ENCODE measurements around the gene MYO5B. TPM values are rescaled to one million over a fixed set of nuclear protein-coding genes. Genes with fewer than 3 reads are reported as not detected.

MYO5B gene
- polyA plus RNA-seq, 1 donor (not counting 4 experiments of a cell fraction or from before 2014, with no cell fraction given), result 6.8 TPM

GRCh38 chr18:50076277-50076676 is 118.7 kb downstream of the MYO5B start:
- H3K4me3 ChIP-seq (ENCODE audit: control insufficient read depth in 2 of 3, extremely low read depth in 1 of 3, insufficient read depth in 2 of 3, low read depth in 1 of 3, low read length in 3 of 3), result no peak overlapping the region
- no peaks in the 10 kb centered on the region for H3K9me1 ChIP-seq (ENCODE audit: control insufficient read depth, extremely low read depth, insufficient read depth, low read length)
- no peak overlapping the region for H3K9ac ChIP-seq (ENCODE audit: control insufficient read depth, extremely low read depth, insufficient read depth, low read length)
- no peak for DNase-seq (ENCODE audit: low read depth, low spot score)
- no peak overlapping the region for H3K4me2 ChIP-seq (ENCODE audit: control insufficient read depth, extremely low read depth, insufficient read depth, low read depth, low read length)
- no peaks in the 10 kb centered on the region for H3K9me3 ChIP-seq (ENCODE audit: control insufficient read depth, low read depth, low read length)
- no peaks in the 10 kb centered on the region for H4K20me1 ChIP-seq (ENCODE audit: control insufficient read depth, extremely low read depth, insufficient read depth, low read length)
- no peaks in the 10 kb centered on the region for H3K36me3 ChIP-seq (ENCODE audit: control insufficient read depth in 2 of 2, extremely low read depth in 1 of 2, insufficient read depth in 2 of 2, low read length in 2 of 2)
- dilution Hi-C loops (cut with MboI; ENCODE audit: extremely low pct_ligation_motif_present, low sequenced_read_pairs), result no loop called here
- no peaks in the 10 kb centered on the region for H3K79me2 ChIP-seq (ENCODE audit: control insufficient read depth, insufficient read depth, low read length)
- peaks cover 11% of the 10 kb centered on the region for H3K27me3 ChIP-seq (ENCODE audit: control insufficient read depth, extremely low read depth, insufficient read depth, low read length)
- TF ChIP-seq CTCF (optimal IDR thresholded peaks at IDR 0.05 in 1 of 3, IDR thresholded peaks at IDR 0.05 in 1 of 3, conservative IDR thresholded peaks at IDR 0.05 in 1 of 3; ENCODE audit: extremely low read depth in 1 of 3, insufficient read depth in 2 of 3, low read length in 3 of 3), result no peak
- TF ChIP-seq EZH2 (IDR thresholded peaks at IDR 0.05; ENCODE audit: low read length), result no peak
- no peak for FAIRE-seq
- no peak overlapping the region for H3K27ac ChIP-seq (ENCODE audit: control insufficient read depth, insufficient read depth, low read length)
- peaks cover 11% of the 10 kb centered on the region for H3K4me1 ChIP-seq (ENCODE audit: control insufficient read depth, extremely low read depth, insufficient read depth, low read length)
- H2AFZ ChIP-seq (ENCODE audit: control insufficient read depth, low read length), result no peak overlapping the region

GRCh38 chr18:50075772-50076171 is 119.2 kb downstream of the MYO5B start:
- DNase-seq (ENCODE audit: low read depth, low spot score), result no peak

More at GRCh38 chr18:50075772-50076171, 119.2 kb downstream of the MYO5B start:
- Histone ChIP-seq H2AFZ (ENCODE audit: control insufficient read depth, low read length) (no peak overlapping the region), H4K20me1 (ENCODE audit: control insufficient read depth, extremely low read depth, insufficient read depth, low read length) (no peaks in the 10 kb centered on the region), H3K4me3 (ENCODE audit: control insufficient read depth in 2 of 3, extremely low read depth in 1 of 3, insufficient read depth in 2 of 3, low read depth in 1 of 3, low read length in 3 of 3) (no peak overlapping the region), H3K27me3 (ENCODE audit: control insufficient read depth, extremely low read depth, insufficient read depth, low read length) (peaks cover 11% of the 10 kb centered on the region), H3K79me2 (ENCODE audit: control insufficient read depth, insufficient read depth, low read length) (no peaks in the 10 kb centered on the region), H3K4me1 (ENCODE audit: control insufficient read depth, extremely low read depth, insufficient read depth, low read length) (peaks cover 6% of the 10 kb centered on the region), H3K9ac (ENCODE audit: control insufficient read depth, extremely low read depth, insufficient read depth, low read length) (no peak overlapping the region), H3K9me1 (ENCODE audit: control insufficient read depth, extremely low read depth, insufficient read depth, low read length) (no peaks in the 10 kb centered on the region), H3K4me2 (ENCODE audit: control insufficient read depth, extremely low read depth, insufficient read depth, low read depth, low read length) (no peak overlapping the region), H3K9me3 (ENCODE audit: control insufficient read depth, low read depth, low read length) (no peaks in the 10 kb centered on the region), H3K27ac (ENCODE audit: control insufficient read depth, insufficient read depth, low read length) (no peak overlapping the region), H3K36me3 (ENCODE audit: control insufficient read depth in 2 of 2, extremely low read depth in 1 of 2, insufficient read depth in 2 of 2, low read length in 2 of 2) (no peaks in the 10 kb centered on the region)
- FAIRE-seq, result no peak
- TF ChIP-seq CTCF (optimal IDR thresholded peaks at IDR 0.05 in 1 of 3, IDR thresholded peaks at IDR 0.05 in 1 of 3, conservative IDR thresholded peaks at IDR 0.05 in 1 of 3; ENCODE audit: extremely low read depth in 1 of 3, insufficient read depth in 2 of 3, low read length in 3 of 3) (no peak), EZH2 (IDR thresholded peaks at IDR 0.05; ENCODE audit: low read length) (no peak)
- dilution Hi-C loops (cut with MboI; ENCODE audit: extremely low pct_ligation_motif_present, low sequenced_read_pairs), result no loop called here

Data from keratinocyte (primary cell).